Measurements from ENCODE around the gene PDK2. TPM values are rescaled to one million over a fixed set of nuclear protein-coding genes. Genes with fewer than 3 reads are reported as not detected.

Gene PDK2
- total and polyA plus RNA-seq, 2 donors: 15.9 to 55.0 TPM

DNA sequence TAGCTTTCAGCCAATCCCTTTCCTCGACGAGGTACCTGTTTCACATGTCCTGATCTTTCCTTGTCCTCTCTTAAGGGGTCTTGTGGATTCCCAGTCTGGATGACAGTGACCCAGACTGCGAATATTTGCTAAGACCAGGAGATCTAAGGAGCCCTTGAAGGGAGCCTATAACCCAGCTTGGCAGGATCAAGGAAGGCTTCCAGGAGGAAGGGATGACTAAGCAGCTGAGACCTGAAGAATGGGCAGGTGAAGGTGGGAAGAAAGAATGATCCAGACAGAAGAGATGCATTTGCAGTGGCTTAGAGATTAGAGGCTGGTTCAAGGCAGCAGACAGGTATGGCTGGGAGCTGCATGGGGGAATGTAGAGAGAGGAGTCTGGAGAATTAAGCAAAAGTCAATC lies 1.9 kb upstream of the PDK2 start:
- peaks cover 2% of the 10 kb centered on the region for H3K36me3 ChIP-seq (ENCODE audit: insufficient read depth)
- WGBS: 87% methylated on average over 3 of the region's 3 CpGs
- H3K4me1 ChIP-seq (ENCODE audit: insufficient read depth): no peaks in the 10 kb centered on the region
- DNase-seq (ENCODE audit: extremely low spot score): no peak
- H3K27ac ChIP-seq (ENCODE audit: low read depth): no peak overlapping the region
- no peak overlapping the region for H3K4me3 ChIP-seq (ENCODE audit: low read depth, low read length)

DNA sequence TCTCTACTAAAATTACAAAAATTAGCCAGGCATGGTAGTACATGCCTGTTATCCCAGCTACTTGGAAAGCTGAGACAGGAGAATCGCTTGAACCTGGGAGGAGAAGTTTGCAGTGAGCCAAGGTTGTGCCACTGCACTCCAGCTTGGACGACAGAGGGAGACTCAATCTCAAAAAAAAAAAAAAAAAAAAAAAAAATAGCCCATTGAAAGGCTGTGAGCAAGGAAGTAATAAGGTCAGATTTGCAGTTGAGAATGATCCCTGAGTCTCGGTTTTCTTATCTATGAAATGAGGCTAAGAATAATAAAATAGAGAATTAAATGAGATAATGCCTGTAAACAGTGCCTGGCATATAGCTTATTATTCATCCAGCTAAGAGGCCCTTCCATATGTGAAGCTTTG lies 1.3 kb upstream of the PDK2 start:
- H3K4me3 ChIP-seq (ENCODE audit: low read depth, low read length): no peak overlapping the region
- no peak overlapping the region for H3K27ac ChIP-seq (ENCODE audit: low read depth)
- no peaks in the 10 kb centered on the region for H3K4me1 ChIP-seq (ENCODE audit: insufficient read depth)
- WGBS: 34% methylated on average over 3 of the region's 3 CpGs
- no peaks in the 10 kb centered on the region for H3K36me3 ChIP-seq (ENCODE audit: insufficient read depth)
- DNase-seq (ENCODE audit: extremely low spot score): no peak

DNA sequence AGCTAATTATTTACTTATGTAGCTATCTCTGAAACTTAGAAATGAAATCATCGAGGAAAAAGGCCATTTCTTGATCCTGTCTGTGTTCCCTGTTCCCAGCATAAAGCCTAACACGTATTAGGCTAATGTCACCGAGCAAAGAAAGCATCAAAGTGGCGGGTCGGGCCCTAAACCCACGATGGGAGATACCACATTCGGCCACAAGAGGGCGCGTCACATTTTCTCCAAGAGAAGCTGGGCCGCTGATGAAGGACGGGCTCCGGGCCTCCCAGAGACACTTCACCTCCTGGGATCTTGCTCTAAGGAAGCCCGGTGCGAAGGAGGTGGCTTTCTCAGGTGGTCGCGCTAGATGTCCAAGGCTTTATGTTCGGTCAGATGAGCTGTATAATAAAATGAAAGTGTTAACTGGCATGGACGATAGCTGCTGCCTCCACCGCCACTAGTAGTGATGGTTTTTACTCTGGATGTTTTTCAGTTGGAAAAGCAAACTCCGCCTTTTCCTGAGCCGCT lies 853 bp upstream of the PDK2 start:
- Histone ChIP-seq H3K36me3 (ENCODE audit: insufficient read depth) (no peaks in the 10 kb centered on the region), H3K4me3 (ENCODE audit: low read depth, low read length) (peak overlapping the region; percentile 27), H3K4me1 (ENCODE audit: insufficient read depth) (no peaks in the 10 kb centered on the region), H3K27ac (ENCODE audit: low read depth) (peak overlapping the region; percentile 66)
- under 1% methylated on average over 21 of the region's 21 CpGs for WGBS
- DNase-seq (ENCODE audit: extremely low spot score): peak; percentile 79

DNA sequence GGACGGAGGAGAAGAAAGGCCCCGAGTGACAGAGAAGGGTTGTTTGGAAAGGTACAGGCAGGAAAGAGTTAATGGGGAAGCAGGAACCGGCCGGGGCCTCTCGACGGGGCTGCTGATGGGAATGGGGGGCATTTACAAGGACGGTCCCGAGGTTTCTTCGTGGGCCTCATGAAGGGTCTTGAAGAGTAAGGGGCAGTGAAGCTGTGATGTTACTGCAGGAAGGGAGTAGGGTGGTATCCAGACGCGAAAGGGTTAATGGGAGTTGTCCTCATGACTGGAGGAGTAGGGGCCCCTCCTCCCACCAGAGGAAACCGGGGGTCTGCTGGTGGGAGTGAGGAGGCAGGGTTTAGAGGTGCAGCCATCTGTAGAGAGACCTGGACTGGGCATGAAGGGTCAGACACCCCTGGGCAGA lies 481 bp downstream of the PDK2 start:
- no peak for DNase-seq (ENCODE audit: extremely low spot score)
- Histone ChIP-seq H3K36me3 (ENCODE audit: insufficient read depth) (no peaks in the 10 kb centered on the region), H3K4me1 (ENCODE audit: insufficient read depth) (no peaks in the 10 kb centered on the region), H3K27ac (ENCODE audit: low read depth) (no peak overlapping the region), H3K4me3 (ENCODE audit: low read depth, low read length) (peak overlapping the region; percentile 97)
- 2% methylated on average over 12 of the region's 12 CpGs for WGBS

DNA sequence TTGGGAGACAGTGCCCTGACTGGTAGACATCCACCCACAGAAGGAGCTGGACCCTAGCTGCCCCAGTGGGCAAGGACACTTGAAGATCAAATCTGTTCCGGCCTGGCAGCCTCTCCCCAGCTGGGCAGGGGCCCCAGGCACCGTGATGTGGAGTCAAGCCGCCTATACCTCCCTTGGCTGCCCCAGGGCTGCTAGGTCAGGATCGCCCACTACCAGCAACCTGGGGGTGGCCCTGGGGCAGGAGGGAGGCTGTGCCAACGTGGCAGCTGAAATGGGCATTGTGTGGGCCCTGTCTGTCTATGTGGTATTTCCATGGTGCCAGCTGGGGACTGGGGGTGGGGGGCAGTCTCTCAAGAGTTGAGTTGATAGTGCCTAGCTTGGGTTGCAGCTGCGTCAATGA lies 941 bp downstream of the PDK2 start:
- 16% methylated on average over 6 of the region's 6 CpGs for WGBS
- no peak overlapping the region for H3K27ac ChIP-seq (ENCODE audit: low read depth)
- no peaks in the 10 kb centered on the region for H3K4me1 ChIP-seq (ENCODE audit: insufficient read depth)
- H3K4me3 ChIP-seq (ENCODE audit: low read depth, low read length): peak overlapping the region; percentile 97
- H3K36me3 ChIP-seq (ENCODE audit: insufficient read depth): no peaks in the 10 kb centered on the region
- DNase-seq (ENCODE audit: extremely low spot score): no peak

DNA sequence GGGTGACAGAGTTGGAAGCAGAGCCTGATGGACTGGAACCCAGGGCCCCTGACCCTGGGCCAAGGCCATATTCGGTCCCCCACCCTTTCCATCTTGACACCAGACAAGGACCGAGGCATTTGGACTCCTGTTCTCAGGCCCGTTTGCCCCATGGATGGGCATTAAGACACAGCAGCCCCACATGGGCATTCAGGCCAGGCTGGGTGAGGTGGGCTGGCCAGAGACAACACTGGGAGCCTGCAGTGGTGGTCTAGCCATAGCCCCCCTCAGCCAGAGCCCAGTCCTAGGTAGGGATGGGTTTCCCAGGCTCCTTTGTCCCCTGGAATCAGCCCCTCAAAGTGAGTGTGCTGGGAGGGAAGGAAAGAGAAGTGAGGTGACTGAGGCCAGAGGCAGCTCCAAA lies 1.6 kb downstream of the PDK2 start:
- Histone ChIP-seq H3K36me3 (ENCODE audit: insufficient read depth) (no peaks in the 10 kb centered on the region), H3K27ac (ENCODE audit: low read depth) (no peak overlapping the region), H3K4me1 (ENCODE audit: insufficient read depth) (no peaks in the 10 kb centered on the region), H3K4me3 (ENCODE audit: low read depth, low read length) (no peak overlapping the region)
- DNase-seq (ENCODE audit: extremely low spot score): no peak
- WGBS: 75% methylated on average over 3 of the region's 3 CpGs

DNA sequence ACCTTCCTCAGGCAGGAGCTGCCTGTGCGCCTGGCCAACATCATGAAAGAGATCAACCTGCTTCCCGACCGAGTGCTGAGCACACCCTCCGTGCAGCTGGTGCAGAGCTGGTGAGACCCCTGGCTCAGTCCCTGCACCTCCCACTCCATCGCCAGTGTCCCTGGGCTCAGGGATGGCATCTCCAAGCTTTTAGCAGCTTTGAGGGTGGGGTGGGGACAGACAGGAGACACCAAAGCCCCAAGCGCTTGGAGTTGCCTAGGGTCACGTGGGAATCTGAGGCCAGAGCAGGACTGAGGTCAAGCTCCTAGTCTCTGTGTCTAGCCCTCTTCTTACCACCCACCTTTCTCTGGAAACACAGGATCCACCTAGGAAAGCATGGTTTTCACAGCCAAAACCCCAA lies 2.3 kb downstream of the PDK2 start:
- no peak for DNase-seq (ENCODE audit: extremely low spot score)
- Histone ChIP-seq H3K27ac (ENCODE audit: low read depth) (no peak overlapping the region), H3K4me3 (ENCODE audit: low read depth, low read length) (no peak overlapping the region), H3K36me3 (ENCODE audit: insufficient read depth) (no peaks in the 10 kb centered on the region), H3K4me1 (ENCODE audit: insufficient read depth) (no peaks in the 10 kb centered on the region)
- 73% methylated on average over 7 of the region's 7 CpGs for WGBS

DNA sequence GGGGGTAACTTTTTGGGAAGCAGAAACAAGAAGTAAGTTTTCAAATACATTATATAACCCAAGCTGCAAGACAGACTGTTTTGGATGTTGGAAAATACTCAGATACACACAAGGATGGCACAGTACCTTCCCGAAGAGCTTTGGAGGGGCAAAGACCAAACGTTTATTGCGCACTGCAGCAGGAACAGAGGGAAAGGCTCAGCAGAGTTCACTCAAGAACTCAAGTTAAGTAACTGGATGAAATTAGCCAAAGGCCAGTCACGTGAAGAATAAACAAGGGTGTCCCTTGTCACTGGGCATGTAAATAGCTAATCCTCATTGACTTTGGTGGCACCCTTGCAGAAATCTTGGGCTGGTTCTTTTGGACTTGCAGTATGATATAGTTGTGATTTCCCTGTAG lies 2.8 kb downstream of the PDK2 start:
- Histone ChIP-seq H3K4me1 (ENCODE audit: insufficient read depth) (no peaks in the 10 kb centered on the region), H3K36me3 (ENCODE audit: insufficient read depth) (no peaks in the 10 kb centered on the region), H3K27ac (ENCODE audit: low read depth) (no peak overlapping the region), H3K4me3 (ENCODE audit: low read depth, low read length) (no peak overlapping the region)
- DNase-seq (ENCODE audit: extremely low spot score): no peak
- 83% methylated on average over 4 of the region's 4 CpGs for WGBS

DNA sequence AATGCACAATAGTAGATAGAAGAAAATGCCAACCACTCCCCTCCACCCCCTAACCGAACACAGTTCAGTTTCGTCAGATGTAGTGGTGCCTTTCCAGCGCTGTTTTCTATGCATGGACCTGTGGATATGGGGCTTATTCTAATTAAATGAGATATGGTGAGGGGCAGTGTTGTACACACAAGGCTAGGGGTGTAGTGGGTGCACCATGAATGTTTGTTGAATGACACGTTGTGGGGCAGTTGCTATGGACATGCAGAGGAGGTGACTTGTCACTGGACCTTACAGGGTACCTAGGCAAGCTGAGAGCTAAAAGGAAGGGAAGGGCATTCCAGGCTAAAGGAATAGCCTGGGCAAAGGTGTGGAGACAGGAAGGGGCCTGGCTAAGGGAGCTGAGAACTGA lies 3.4 kb downstream of the PDK2 start:
- H3K4me1 ChIP-seq (ENCODE audit: insufficient read depth): no peaks in the 10 kb centered on the region

DNA sequence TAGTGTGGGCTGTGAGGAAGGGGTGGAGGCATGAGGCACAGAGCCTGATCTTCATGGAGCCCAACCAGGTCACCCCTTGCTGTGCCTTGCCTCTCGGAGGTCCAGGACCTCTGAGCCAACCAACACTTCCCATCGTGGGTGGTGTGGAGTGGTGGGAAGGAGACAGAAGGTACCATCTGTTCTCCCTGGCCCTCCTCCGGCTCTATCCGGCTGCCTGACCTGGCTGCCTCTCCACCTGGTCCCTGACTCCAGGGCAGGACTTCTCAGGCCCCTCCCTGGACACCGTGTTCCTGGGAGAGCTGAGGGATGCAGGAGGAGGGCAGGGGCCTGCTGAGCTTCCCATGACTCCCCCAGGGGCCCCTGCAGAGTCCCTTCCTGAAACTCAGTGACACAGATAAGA lies 3.9 kb downstream of the PDK2 start:
- no peak for DNase-seq (ENCODE audit: extremely low spot score)
- Histone ChIP-seq H3K36me3 (ENCODE audit: insufficient read depth) (no peaks in the 10 kb centered on the region), H3K4me1 (ENCODE audit: insufficient read depth) (no peaks in the 10 kb centered on the region), H3K27ac (ENCODE audit: low read depth) (no peak overlapping the region), H3K4me3 (ENCODE audit: low read depth, low read length) (no peak overlapping the region)
- 83% methylated on average over 5 of the region's 5 CpGs for whole genome bisulfite sequencing

More for the DNA sequence above, 3.4 kb downstream of the PDK2 start:
- Histone ChIP-seq H3K36me3 (ENCODE audit: insufficient read depth) (no peaks in the 10 kb centered on the region), H3K4me3 (ENCODE audit: low read depth, low read length) (no peak overlapping the region), H3K27ac (ENCODE audit: low read depth) (no peak overlapping the region)
- no peak for DNase-seq (ENCODE audit: extremely low spot score)
- 83% methylated on average over 4 of the region's 4 CpGs for WGBS

DNA sequence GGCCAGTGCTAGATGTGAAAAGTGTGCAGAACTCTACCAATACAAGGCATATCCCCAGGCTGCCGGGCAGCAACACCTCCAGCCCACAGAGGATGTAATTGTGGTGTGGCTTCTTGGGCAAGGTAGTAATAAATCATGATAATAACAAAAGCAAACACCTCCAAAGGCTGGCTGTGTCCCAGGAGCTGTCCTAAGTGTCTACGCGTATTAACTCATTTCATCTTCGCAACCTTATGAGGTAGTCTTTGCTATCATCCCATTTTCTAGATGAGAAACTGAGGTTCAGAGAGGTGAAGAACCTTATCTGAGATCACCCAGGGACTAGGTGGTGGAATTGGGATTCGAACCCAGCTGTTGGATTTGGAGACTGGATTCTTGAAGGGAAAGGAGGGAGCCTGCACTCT lies 5.3 kb downstream of the PDK2 start:
- H3K36me3 ChIP-seq (ENCODE audit: insufficient read depth): no peaks in the 10 kb centered on the region
- no peak overlapping the region for H3K27ac ChIP-seq (ENCODE audit: low read depth)
- H3K4me3 ChIP-seq (ENCODE audit: low read depth, low read length): no peak overlapping the region
- no peak for DNase-seq (ENCODE audit: extremely low spot score)
- 74% methylated on average over 5 of the region's 5 CpGs for WGBS
- H3K4me1 ChIP-seq (ENCODE audit: insufficient read depth): no peaks in the 10 kb centered on the region

DNA sequence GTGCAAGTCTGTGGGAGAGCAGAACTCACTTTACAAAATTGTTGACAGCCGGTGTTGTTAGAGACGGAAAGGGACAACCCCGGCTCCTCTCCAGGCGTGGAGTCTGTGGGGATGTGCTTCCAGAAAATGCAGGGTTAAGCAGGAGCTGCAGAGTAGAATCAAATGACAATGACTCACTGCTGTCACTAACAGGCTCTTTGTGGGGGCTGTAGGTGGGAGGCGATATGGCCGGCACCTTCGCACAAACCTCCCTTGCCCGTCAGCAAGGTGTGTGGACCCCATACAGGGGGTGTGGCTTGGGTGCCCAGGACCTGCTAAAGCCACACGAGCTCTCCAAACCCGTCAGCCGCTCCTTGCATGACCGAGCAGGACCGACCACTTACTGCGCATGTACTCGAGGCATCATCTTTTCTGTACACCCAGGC lies 5.8 kb downstream of the PDK2 start:
- H3K4me3 ChIP-seq (ENCODE audit: low read depth, low read length): no peak overlapping the region
- H3K4me1 ChIP-seq (ENCODE audit: insufficient read depth): no peaks in the 10 kb centered on the region
- H3K36me3 ChIP-seq (ENCODE audit: insufficient read depth): no peaks in the 10 kb centered on the region
- H3K27ac ChIP-seq (ENCODE audit: low read depth): no peak overlapping the region
- 32% methylated on average over 15 of the region's 15 CpGs for WGBS
- no peak for DNase-seq (ENCODE audit: extremely low spot score)

DNA sequence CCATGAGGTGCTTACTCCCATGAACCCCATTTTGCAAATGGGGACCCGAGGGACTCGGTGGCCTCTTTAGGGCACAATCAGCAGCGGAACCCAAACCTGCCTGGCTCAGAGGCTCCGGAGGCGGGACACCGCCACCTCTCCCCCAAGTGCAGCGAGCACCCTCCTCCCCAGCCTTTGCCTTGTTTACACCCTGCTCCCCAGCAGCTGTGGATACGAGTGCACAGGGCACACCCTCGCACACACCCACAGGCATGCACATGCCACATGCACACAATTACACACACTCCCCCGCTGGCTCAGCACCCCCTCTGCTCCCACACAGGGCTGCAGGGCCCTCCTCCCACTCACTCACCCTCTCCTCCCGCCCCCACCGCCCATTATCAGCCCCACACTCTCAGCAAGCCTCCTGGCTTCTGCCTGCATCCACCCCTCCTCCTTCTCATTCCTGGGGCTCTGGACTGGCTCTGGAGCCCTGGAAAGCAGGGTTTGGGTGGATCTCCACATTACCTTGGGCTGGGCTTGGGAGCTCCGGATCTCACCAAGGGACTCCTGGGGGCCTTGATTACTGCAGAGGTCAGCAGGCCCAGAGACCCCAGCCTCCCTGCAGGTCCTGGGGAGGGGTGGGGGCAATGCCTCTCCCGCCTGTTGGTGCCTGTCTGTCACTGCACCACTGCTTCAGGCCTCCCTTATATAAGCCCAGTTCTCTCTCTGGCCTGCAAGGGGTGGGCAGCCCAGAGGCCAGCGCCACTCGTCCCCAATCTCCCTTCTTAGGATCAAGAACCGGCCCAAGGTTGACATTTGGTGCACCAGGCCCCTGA lies 6.4 kb downstream of the PDK2 start:
- Histone ChIP-seq H3K4me3 (ENCODE audit: low read depth, low read length) (no peak overlapping the region), H3K27ac (ENCODE audit: low read depth) (no peak overlapping the region), H3K36me3 (ENCODE audit: insufficient read depth) (no peaks in the 10 kb centered on the region), H3K4me1 (ENCODE audit: insufficient read depth) (no peaks in the 10 kb centered on the region)
- DNase-seq (ENCODE audit: extremely low spot score): no peak
- WGBS: 33% methylated on average over 17 of the region's 17 CpGs

DNA sequence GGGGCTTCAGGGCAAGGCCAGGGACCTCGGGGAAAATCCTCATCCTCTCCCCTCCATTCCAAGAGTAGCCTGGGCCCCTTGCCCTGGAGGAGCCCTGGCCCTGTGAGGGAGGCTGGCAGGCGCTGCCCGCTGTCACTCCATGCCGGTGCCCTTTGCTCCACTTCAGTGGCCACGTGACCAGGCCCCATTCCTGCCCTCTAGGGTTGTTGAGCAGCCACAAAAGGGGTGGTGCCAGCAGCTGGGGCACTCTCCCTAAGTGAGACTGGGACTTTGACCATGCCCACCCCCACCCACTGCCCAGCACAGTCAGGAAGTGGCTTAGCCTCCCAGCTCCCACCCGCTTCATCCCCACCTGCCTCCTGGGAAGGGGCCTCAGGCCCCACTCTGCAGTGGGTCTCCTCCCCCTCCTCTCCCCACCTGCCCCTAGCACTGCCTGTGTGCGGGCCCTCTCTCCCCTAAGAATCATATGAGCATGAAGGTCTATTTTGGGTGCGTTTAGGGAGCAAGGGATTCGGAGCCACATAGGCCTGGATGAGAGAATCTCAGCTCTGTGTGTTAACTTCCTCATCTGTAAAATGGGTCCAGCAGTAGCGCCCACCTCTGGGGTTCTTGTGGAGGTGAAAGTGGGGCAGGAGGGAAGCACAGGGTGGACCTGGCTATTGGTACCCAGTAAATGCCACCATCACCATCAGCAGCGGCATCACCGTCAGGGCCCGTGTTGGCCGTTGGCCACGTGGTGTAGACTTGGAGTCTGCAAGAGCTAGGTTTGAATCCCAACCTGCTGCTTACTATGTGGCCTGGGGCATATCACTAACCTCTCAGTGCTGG lies 7.2 kb downstream of the PDK2 start:
- Histone ChIP-seq H3K4me1 (ENCODE audit: insufficient read depth) (no peaks in the 10 kb centered on the region), H3K36me3 (ENCODE audit: insufficient read depth) (no peaks in the 10 kb centered on the region), H3K27ac (ENCODE audit: low read depth) (no peak overlapping the region), H3K4me3 (ENCODE audit: low read depth, low read length) (no peak overlapping the region)
- DNase-seq (ENCODE audit: extremely low spot score): no peak
- 71% methylated on average over 15 of the region's 15 CpGs for WGBS

Measured in urinary bladder (tissue), 4 donors.